H1 (cell line): ENCODE measurements around the gene HOXD1. TPM values are rescaled to one million over a fixed set of nuclear protein-coding genes. Genes with fewer than 3 reads are reported as not detected.

Experiments used
- BCL11A ChIP-seq, 2 experiments: IDR thresholded peaks; one replicate each; pipeline ENCODE4 v1.6.1; 2011; ENCODE audit warnings: low read depth in 2 of 2, low read length in 2 of 2, mild to moderate bottlenecking in 2 of 2
- KDM1A ChIP-seq: fragments of 200-600, 300-600 bp; sonication (generic); IDR thresholded peaks from 2 replicates; pipeline ENCODE4 v1.7.1; 2016; ENCODE audit warnings: mild to moderate bottlenecking, low read length, borderline replicate concordance
- KDM5A ChIP-seq: fragments of 200-600 bp; IDR thresholded peaks from 2 replicates; pipeline ENCODE4 v1.7.1; 2012; ENCODE audit warnings: mild to moderate bottlenecking, low read length, inconsistent platforms, mixed read lengths
- PHF8 ChIP-seq: fragments of 200-600 bp; sonication (generic); conservative IDR thresholded peaks from 2 replicates; pipeline ENCODE4 v1.7.1; 2012; ENCODE audit warnings: low read depth, mild to moderate bottlenecking, inconsistent platforms, low read length, moderate library complexity
- SIX5 ChIP-seq: IDR thresholded peaks from 2 replicates; pipeline ENCODE4 v1.6.1; 2011; ENCODE audit warnings: mild to moderate bottlenecking, low read depth, low read length
- SP2 ChIP-seq: IDR thresholded peaks from 2 replicates; pipeline ENCODE4 v1.6.1; 2012; ENCODE audit warnings: mild to moderate bottlenecking, low read length, inconsistent platforms
- polyA plus RNA-seq, 7 experiments: library from polyadenylated mRNA; depleted of rRNA in 3 of 7; stranded (reverse) in 5 of 7; unstranded in 2 of 7; fragments of >200 nt in 5 of 7; fragments of 200-250 nt in 2 of 7; gene quantifications; 1 replicate in 5 of 7; 2 replicates in 1 of 7; 4 replicates in 1 of 7; pipeline versions ENCODE4 v1.2.1 to v1.2.3, GENCODE V29; 2011 to 2013; ENCODE audit warnings: missing spikeins in 2 of 7, mixed read lengths in 2 of 7
- total RNA-seq: library from RNA; stranded (reverse); fragmentation: NEBNext Ultra II Directional; extraction: Animal tissue kit (Norgen Biotek cat#: 25700); gene quantifications from 2 replicates; pipeline ENCODE4 v1.2.1, GENCODE V29; 2021
- TF ChIP-seq, protein P1 (sequence below): fragments of 300-600 bp; sonication (generic); IDR thresholded peaks from 2 replicates; pipeline ENCODE4 v1.7.1; 2012; ENCODE audit warnings: low read length, moderate library complexity, mild to moderate bottlenecking, inconsistent platforms; ENCODE audit not compliant: insufficient replicate concordance

The HOXD1 gene
- total and polyA plus RNA-seq, 2 of the 8 experiments (the other 6 are each of a cell fraction or from before 2014, with no cell fraction given) = 0.03 TPM; not detected in 1

DNA sequence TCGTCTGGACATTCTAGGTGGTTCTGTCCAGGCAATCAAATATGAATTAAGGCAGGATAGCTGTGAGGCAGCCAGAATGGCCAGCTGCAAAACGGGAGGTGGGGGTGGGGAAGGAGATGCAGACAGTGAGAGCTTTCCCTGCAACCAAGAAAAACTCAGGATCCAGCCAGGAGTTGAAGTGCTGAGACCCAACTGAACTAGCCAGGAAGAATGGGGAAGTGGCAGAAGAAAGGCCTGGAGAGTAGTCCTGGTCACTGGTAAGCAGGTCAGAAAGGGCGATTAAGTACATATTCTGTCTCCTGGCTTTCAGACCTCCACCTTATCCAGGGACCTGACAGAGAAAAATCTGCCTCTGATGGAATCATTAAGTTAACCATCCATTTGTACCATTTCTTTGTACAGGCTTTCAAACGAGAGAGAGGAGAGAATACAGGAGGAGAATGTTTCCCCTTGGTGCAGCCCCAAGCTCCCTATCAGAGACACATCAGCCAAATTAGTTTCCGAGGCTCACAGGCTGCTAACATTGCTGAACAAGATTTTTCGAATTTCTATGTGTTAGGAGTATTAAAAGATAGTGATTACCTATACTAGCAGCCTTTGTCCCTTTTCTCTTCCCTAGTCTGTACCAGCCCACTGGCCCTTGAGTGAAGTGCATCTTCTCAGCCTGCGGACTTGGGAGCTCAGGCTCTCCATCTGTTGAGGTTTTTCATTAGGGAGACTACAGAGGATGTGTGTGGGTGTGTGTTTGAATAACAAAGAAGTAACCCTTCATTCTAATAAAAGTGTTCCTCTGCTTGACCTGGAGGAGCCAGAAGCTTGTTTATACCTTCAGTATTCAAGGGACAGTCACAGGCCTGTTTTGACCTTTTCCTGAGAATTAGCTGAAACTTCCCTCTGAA is 12.5 kb upstream of the HOXD1 start (continued):
- TF ChIP-seq, protein P1, sequence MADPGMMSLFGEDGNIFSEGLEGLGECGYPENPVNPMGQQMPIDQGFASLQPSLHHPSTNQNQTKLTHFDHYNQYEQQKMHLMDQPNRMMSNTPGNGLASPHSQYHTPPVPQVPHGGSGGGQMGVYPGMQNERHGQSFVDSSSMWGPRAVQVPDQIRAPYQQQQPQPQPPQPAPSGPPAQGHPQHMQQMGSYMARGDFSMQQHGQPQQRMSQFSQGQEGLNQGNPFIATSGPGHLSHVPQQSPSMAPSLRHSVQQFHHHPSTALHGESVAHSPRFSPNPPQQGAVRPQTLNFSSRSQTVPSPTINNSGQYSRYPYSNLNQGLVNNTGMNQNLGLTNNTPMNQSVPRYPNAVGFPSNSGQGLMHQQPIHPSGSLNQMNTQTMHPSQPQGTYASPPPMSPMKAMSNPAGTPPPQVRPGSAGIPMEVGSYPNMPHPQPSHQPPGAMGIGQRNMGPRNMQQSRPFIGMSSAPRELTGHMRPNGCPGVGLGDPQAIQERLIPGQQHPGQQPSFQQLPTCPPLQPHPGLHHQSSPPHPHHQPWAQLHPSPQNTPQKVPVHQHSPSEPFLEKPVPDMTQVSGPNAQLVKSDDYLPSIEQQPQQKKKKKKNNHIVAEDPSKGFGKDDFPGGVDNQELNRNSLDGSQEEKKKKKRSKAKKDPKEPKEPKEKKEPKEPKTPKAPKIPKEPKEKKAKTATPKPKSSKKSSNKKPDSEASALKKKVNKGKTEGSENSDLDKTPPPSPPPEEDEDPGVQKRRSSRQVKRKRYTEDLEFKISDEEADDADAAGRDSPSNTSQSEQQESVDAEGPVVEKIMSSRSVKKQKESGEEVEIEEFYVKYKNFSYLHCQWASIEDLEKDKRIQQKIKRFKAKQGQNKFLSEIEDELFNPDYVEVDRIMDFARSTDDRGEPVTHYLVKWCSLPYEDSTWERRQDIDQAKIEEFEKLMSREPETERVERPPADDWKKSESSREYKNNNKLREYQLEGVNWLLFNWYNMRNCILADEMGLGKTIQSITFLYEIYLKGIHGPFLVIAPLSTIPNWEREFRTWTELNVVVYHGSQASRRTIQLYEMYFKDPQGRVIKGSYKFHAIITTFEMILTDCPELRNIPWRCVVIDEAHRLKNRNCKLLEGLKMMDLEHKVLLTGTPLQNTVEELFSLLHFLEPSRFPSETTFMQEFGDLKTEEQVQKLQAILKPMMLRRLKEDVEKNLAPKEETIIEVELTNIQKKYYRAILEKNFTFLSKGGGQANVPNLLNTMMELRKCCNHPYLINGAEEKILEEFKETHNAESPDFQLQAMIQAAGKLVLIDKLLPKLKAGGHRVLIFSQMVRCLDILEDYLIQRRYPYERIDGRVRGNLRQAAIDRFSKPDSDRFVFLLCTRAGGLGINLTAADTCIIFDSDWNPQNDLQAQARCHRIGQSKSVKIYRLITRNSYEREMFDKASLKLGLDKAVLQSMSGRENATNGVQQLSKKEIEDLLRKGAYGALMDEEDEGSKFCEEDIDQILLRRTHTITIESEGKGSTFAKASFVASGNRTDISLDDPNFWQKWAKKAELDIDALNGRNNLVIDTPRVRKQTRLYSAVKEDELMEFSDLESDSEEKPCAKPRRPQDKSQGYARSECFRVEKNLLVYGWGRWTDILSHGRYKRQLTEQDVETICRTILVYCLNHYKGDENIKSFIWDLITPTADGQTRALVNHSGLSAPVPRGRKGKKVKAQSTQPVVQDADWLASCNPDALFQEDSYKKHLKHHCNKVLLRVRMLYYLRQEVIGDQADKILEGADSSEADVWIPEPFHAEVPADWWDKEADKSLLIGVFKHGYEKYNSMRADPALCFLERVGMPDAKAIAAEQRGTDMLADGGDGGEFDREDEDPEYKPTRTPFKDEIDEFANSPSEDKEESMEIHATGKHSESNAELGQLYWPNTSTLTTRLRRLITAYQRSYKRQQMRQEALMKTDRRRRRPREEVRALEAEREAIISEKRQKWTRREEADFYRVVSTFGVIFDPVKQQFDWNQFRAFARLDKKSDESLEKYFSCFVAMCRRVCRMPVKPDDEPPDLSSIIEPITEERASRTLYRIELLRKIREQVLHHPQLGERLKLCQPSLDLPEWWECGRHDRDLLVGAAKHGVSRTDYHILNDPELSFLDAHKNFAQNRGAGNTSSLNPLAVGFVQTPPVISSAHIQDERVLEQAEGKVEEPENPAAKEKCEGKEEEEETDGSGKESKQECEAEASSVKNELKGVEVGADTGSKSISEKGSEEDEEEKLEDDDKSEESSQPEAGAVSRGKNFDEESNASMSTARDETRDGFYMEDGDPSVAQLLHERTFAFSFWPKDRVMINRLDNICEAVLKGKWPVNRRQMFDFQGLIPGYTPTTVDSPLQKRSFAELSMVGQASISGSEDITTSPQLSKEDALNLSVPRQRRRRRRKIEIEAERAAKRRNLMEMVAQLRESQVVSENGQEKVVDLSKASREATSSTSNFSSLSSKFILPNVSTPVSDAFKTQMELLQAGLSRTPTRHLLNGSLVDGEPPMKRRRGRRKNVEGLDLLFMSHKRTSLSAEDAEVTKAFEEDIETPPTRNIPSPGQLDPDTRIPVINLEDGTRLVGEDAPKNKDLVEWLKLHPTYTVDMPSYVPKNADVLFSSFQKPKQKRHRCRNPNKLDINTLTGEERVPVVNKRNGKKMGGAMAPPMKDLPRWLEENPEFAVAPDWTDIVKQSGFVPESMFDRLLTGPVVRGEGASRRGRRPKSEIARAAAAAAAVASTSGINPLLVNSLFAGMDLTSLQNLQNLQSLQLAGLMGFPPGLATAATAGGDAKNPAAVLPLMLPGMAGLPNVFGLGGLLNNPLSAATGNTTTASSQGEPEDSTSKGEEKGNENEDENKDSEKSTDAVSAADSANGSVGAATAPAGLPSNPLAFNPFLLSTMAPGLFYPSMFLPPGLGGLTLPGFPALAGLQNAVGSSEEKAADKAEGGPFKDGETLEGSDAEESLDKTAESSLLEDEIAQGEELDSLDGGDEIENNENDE = no peak
- TF ChIP-seq PHF8 = no peak
- no peak for TF ChIP-seq SP2
- TF ChIP-seq KDM1A = no peak
- no peak for TF ChIP-seq BCL11A (IDR thresholded peaks at IDR 0.05; ENCODE audit: low read depth in 2 of 2, low read length in 2 of 2)
- TF ChIP-seq SIX5 = no peak
- no peak for TF ChIP-seq KDM5A
